Natural killer cell (primary cell): ENCODE data around the gene EYA4. TPM values are rescaled to one million over a fixed set of nuclear protein-coding genes. Genes with fewer than 3 reads are reported as not detected.

Experiments
- ATAC-seq, 3 donors: fragments of 150-1000 bp in 2 of 3; fragments of 200-7000 bp in 1 of 3; cut with Tn5 transposase; 1 replicate in 1 of 3; 2 replicates in 2 of 3; pipeline ENCODE4 v1.10.0; 2021; ENCODE audit warnings: mild to moderate bottlenecking in 2 of 3, moderate library complexity in 2 of 3
- DNase-seq, 2 donors: peaks; one replicate each; pipeline versions ENCODE4 v3.0.0 to v3.0.0-alpha.2; 2013 to 2021; ENCODE audit warnings: mixed read lengths in 1 of 2
- H3K27ac ChIP-seq: one replicate; pipeline ENCODE4 v1.5.1; 2013; ENCODE audit warnings: mild to moderate bottlenecking, low read length
- H3K27me3 ChIP-seq: one replicate; pipeline ENCODE4 v1.6.1; 2013; ENCODE audit warnings: low read length; ENCODE audit not compliant: control insufficient read depth, insufficient read depth
- H3K36me3 ChIP-seq: one replicate; pipeline ENCODE4 v1.6.1; 2013; ENCODE audit warnings: low read length; ENCODE audit not compliant: control insufficient read depth, insufficient read depth
- H3K4me1 ChIP-seq: one replicate; pipeline ENCODE4 v1.6.1; 2013; ENCODE audit warnings: low read length; ENCODE audit not compliant: control insufficient read depth, insufficient read depth
- H3K4me3 ChIP-seq: one replicate; pipeline ENCODE4 v1.5.1; 2013; ENCODE audit warnings: low read length
- H3K9me3 ChIP-seq: one replicate; pipeline ENCODE4 v1.6.1; 2013; ENCODE audit warnings: low read length; ENCODE audit not compliant: control insufficient read depth, insufficient read depth
- H3K27ac Mint-ChIP-seq, 2 donors: one replicate each; pipeline ENCODE4 v1.8.0; 2022; ENCODE audit warnings: mild to moderate bottlenecking in 2 of 2, mixed read lengths in 2 of 2, moderate library complexity in 1 of 2
- H3K27me3 Mint-ChIP-seq, 2 donors: one replicate each; pipeline ENCODE4 v1.8.0; 2022; ENCODE audit warnings: low read depth in 2 of 2, mixed read lengths in 2 of 2
- H3K36me3 Mint-ChIP-seq: one replicate; pipeline ENCODE4 v1.8.0; 2022; ENCODE audit warnings: mixed read lengths
- H3K4me1 Mint-ChIP-seq, 2 donors: one replicate each; pipeline ENCODE4 v1.8.0; 2022; ENCODE audit warnings: mixed read lengths in 2 of 2
- H3K4me3 Mint-ChIP-seq: one replicate; pipeline ENCODE4 v1.8.0; 2022; ENCODE audit warnings: mild to moderate bottlenecking, moderate library complexity, mixed read lengths
- H3K9me3 Mint-ChIP-seq, 2 donors: one replicate each; pipeline ENCODE4 v1.8.0; 2022; ENCODE audit warnings: mixed read lengths in 2 of 2
- WGBS: methylation state at CpG from one replicate; pipeline ENCODE4 v1.1.7; 2013; ENCODE audit warnings: missing lambda C conversion rate; ENCODE audit not compliant: insufficient coverage; 5-methylcytosine and 5-hydroxymethylcytosine counted together
- intact Hi-C: fragments of 100-400 bp; cut with micrococcal nuclease; formaldehyde crosslinking; loops from one replicate; pipeline ENCODE4 v1.14.2; 2022
- total RNA-seq, 4 donors: library from RNA; stranded (reverse); fragments of 120-200 nt in 1 of 4; gene quantifications; one replicate each; pipeline versions ENCODE4 v1.2.3 to v1.2.4, GENCODE V29; 2013 to 2022
- TF ChIP-seq, protein P1 (sequence below): fragments of 200-600 bp; IDR thresholded peaks from one replicate; pipeline ENCODE4 v1.8.0; 2022; ENCODE audit warnings: antibody characterized with exemption

The EYA4 gene
- total RNA-seq, 3 donors from 2014 or later (not counting 1 experiment from before 2014, with no cell fraction given), result not detected

GRCh38 chr6:133423242-133423641 is 182.1 kb downstream of the EYA4 start:
- Histone ChIP-seq H3K9me3 (no peaks in the 10 kb centered on the region), H3K36me3 (no peaks in the 10 kb centered on the region), H3K4me3 (no peak overlapping the region), H3K4me1 (no peaks in the 10 kb centered on the region), H3K27ac (no peak overlapping the region), H3K27me3 (no peaks in the 10 kb centered on the region)
- Mint-ChIP-seq H3K27me3 (no peaks in the 10 kb centered on the region), H3K36me3 (no peaks in the 10 kb centered on the region), H3K4me1 (no peaks in the 10 kb centered on the region), H3K4me3 (no peak overlapping the region), H3K27ac (no peak overlapping the region), H3K9me3 (peaks cover 4 to 5% of the 10 kb centered on the region in 2 donors)
- no CpG with 5 or more reads among the region's 2 CpGs for WGBS
- intact Hi-C loops, result no loop called here
- no peak for DNase-seq
- no peak for ATAC-seq
- TF ChIP-seq, protein P1, sequence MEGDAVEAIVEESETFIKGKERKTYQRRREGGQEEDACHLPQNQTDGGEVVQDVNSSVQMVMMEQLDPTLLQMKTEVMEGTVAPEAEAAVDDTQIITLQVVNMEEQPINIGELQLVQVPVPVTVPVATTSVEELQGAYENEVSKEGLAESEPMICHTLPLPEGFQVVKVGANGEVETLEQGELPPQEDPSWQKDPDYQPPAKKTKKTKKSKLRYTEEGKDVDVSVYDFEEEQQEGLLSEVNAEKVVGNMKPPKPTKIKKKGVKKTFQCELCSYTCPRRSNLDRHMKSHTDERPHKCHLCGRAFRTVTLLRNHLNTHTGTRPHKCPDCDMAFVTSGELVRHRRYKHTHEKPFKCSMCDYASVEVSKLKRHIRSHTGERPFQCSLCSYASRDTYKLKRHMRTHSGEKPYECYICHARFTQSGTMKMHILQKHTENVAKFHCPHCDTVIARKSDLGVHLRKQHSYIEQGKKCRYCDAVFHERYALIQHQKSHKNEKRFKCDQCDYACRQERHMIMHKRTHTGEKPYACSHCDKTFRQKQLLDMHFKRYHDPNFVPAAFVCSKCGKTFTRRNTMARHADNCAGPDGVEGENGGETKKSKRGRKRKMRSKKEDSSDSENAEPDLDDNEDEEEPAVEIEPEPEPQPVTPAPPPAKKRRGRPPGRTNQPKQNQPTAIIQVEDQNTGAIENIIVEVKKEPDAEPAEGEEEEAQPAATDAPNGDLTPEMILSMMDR, result no peak

DNA sequence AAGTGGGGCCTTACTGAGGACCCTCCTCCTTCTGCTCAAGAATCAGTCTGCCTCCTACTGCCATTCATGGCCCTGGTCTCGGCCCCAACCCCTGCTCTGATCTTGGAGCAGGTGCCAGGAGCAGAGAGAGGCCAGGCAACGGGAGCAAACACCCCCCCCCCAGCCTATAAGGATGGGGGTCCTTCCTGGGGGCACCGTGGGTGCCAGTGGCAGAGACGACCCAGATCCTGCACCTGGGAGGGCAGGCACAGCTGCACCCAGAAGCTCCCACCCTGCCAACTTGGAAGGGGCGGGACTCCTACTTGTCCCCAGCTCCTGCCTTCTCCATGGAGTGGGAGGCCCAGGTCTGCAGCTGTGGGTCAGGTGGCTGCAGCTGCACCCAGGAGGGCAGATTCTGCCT is 183.2 kb downstream of the EYA4 start:
- no peak overlapping the region for H3K27ac ChIP-seq
- H3K9me3 ChIP-seq, result no peaks in the 10 kb centered on the region
- peaks cover 4 to 8% of the 10 kb centered on the region in 2 donors for H3K9me3 Mint-ChIP-seq
- H3K4me1 Mint-ChIP-seq, result no peaks in the 10 kb centered on the region
- no peaks in the 10 kb centered on the region for H3K27me3 ChIP-seq
- H3K4me1 ChIP-seq, result no peaks in the 10 kb centered on the region
- DNase-seq (no peak), ATAC-seq (no peak)
- no peaks in the 10 kb centered on the region for H3K36me3 Mint-ChIP-seq
- H3K36me3 ChIP-seq, result no peaks in the 10 kb centered on the region
- no peak overlapping the region for H3K4me3 Mint-ChIP-seq
- H3K4me3 ChIP-seq, result no peak overlapping the region
- H3K27ac Mint-ChIP-seq, result no peak overlapping the region
- no peaks in the 10 kb centered on the region for H3K27me3 Mint-ChIP-seq
- TF ChIP-seq, protein P1, result no peak
- WGBS, result 73% methylated on average over 5 of the region's 5 CpGs
- intact Hi-C loops, result no loop called here

DNA sequence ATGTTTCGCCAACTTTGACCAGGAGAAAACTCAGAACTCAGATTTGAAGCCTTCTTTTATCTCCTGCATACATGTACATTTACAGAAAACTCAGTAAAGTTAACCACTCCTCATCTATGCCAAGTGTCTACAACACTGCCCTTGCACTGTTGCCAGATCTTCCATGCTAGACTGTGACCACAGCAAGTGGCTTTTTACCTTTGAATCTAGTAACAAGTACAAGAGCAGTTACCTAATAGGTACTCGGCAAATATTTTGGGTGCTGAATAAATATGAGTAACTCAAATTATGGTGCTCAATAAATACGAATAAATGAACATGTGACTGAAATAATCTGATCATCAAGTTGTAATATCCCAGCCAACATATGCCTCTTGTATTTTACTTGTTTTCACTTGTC is 184.9 kb downstream of the EYA4 start:
- Mint-ChIP-seq H3K27me3 (no peaks in the 10 kb centered on the region), H3K27ac (no peak overlapping the region), H3K9me3 (peaks cover 8% of the 10 kb centered on the region in 2 donors), H3K4me3 (no peak overlapping the region), H3K4me1 (no peaks in the 10 kb centered on the region), H3K36me3 (no peaks in the 10 kb centered on the region)
- WGBS, result 91% methylated on average over 2 of the region's 3 CpGs
- DNase-seq, result no peak
- no peak overlapping the region for H3K4me3 ChIP-seq
- no peak for ATAC-seq
- H3K9me3 ChIP-seq, result no peaks in the 10 kb centered on the region
- H3K27me3 ChIP-seq, result no peaks in the 10 kb centered on the region
- no peaks in the 10 kb centered on the region for H3K36me3 ChIP-seq
- intact Hi-C loops, result no loop called here
- no peaks in the 10 kb centered on the region for H3K4me1 ChIP-seq
- TF ChIP-seq, protein P1, result no peak
- H3K27ac ChIP-seq, result no peak overlapping the region

DNA sequence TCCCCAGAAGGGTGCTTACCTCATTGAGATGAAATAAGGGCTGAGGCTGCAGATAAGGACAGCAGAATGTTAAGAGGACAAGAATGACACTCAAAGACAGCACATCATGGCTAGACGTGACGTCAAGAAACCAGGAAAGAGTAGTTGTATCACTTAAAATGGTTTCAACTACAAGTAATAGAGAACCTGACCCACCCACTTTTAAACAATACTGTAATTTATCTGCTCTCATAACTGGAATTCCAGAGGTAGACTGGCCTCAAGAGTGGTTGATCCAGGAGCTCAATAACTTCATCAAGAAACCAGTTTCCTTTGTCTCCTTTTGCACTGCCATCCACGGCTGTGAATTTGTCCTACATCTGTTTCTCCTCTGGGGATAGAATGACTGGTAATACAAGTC is 187.1 kb downstream of the EYA4 start:
- Mint-ChIP-seq H3K27ac (no peak overlapping the region), H3K27me3 (no peaks in the 10 kb centered on the region), H3K4me3 (no peak overlapping the region), H3K36me3 (no peaks in the 10 kb centered on the region), H3K9me3 (peaks cover 8% of the 10 kb centered on the region in 2 donors), H3K4me1 (no peaks in the 10 kb centered on the region)
- DNase-seq, result no peak
- Histone ChIP-seq H3K9me3 (no peaks in the 10 kb centered on the region), H3K36me3 (no peaks in the 10 kb centered on the region), H3K27me3 (no peaks in the 10 kb centered on the region), H3K27ac (no peak overlapping the region), H3K4me1 (no peaks in the 10 kb centered on the region), H3K4me3 (no peak overlapping the region)
- intact Hi-C loops, result no loop called here
- 84% methylated on average over 3 of the region's 3 CpGs for WGBS
- ATAC-seq, result no peak
- TF ChIP-seq, protein P1, result no peak
